Neural cell (in vitro differentiated cells): Measurements from ENCODE around the gene KLHL6. TPM values are rescaled to one million over a fixed set of nuclear protein-coding genes. Genes with fewer than 3 reads are reported as not detected.

Source experiments
- H2AFZ ChIP-seq: fragments of 200-600, 300-800 bp; sonication (generic), shearing (Covaris generic); 2 replicates; pipeline ENCODE4 v1.6.0; 2014; ENCODE audit warnings: low read depth, mild to moderate bottlenecking, antibody characterized with exemption, low read length, moderate library complexity
- H3F3A ChIP-seq: fragments of 200-600 bp; shearing (Covaris generic); 2 replicates; pipeline ENCODE4 v1.6.1; 2016; ENCODE audit warnings: mild to moderate bottlenecking, moderate library complexity, mixed read lengths, antibody characterized with exemption, low read length; ENCODE audit not compliant: insufficient read depth, poor library complexity, severe bottlenecking
- H3K27ac ChIP-seq: fragments of 200-600, 300-800 bp; sonication (generic), shearing (Covaris generic); 2 replicates; pipeline ENCODE4 v1.5.1; 2014; ENCODE audit warnings: mild to moderate bottlenecking, low read length, moderate library complexity
- H3K27me3 ChIP-seq: fragments of 300-800, 200-600 bp; sonication (generic), shearing (Covaris generic); 2 replicates; pipeline ENCODE4 v1.6.0; 2014; ENCODE audit warnings: mild to moderate bottlenecking, low read depth, low read length, moderate library complexity; ENCODE audit not compliant: insufficient read depth
- H3K36me3 ChIP-seq: fragments of 300-800, 200-600 bp; sonication (generic), shearing (Covaris generic); 2 replicates; pipeline ENCODE4 v1.5.1; 2014; ENCODE audit warnings: mild to moderate bottlenecking, antibody characterized with exemption, low read length, moderate library complexity; ENCODE audit not compliant: insufficient read depth
- H3K4me2 ChIP-seq: fragments of 300-800, 200-600 bp; sonication (generic), shearing (Covaris generic); 2 replicates; pipeline ENCODE4 v1.6.0; 2014; ENCODE audit warnings: mild to moderate bottlenecking, low read length
- H3K4me3 ChIP-seq: fragments of 300-800, 200-600 bp; sonication (generic), shearing (Covaris generic); 2 replicates; pipeline ENCODE4 v1.5.1; 2014; ENCODE audit warnings: mild to moderate bottlenecking, low read length, moderate library complexity
- H3K79me2 ChIP-seq: fragments of 200-600 bp; shearing (Covaris generic); replicated peaks from 2 replicates; pipeline ENCODE4 v1.6.0; 2014; ENCODE audit warnings: mild to moderate bottlenecking, low read length, moderate library complexity; ENCODE audit not compliant: insufficient read depth
- H3K9ac ChIP-seq: fragments of 300-800, 200-600 bp; sonication (generic), shearing (Covaris generic); 2 replicates; pipeline ENCODE4 v1.6.1; 2016; ENCODE audit warnings: mild to moderate bottlenecking, low read length, mixed read lengths
- H3K9me2 ChIP-seq: fragments of 200-600 bp; shearing (Covaris generic); 2 replicates; pipeline ENCODE4 v1.6.1; 2016; ENCODE audit warnings: mild to moderate bottlenecking, low read length, mixed read lengths; ENCODE audit not compliant: insufficient read depth
- H3K9me3 ChIP-seq: fragments of 200-600, 300-800 bp; sonication (generic), shearing (Covaris generic); 2 replicates; pipeline ENCODE4 v1.6.1; 2016; ENCODE audit warnings: mild to moderate bottlenecking, mixed run types, low read length, moderate library complexity, mixed read lengths
- H4K20me1 ChIP-seq: fragments of 200-600 bp; shearing (Covaris generic); 2 replicates; pipeline ENCODE4 v1.6.1; 2016; ENCODE audit warnings: mild to moderate bottlenecking, mixed run types; ENCODE audit not compliant: insufficient read depth
- CTCF ChIP-seq: fragments of 450-650 bp; IDR thresholded peaks from 2 replicates; pipeline ENCODE4 v1.5.1; 2014; ENCODE audit warnings: antibody characterized with exemption, mild to moderate bottlenecking, moderate library complexity; ENCODE audit not compliant: poor library complexity, severe bottlenecking
- EP300 ChIP-seq: fragments of 450-650 bp; conservative IDR thresholded peaks from 2 replicates; pipeline ENCODE4 v1.6.1; 2014; ENCODE audit warnings: antibody characterized with exemption, mild to moderate bottlenecking, moderate library complexity; ENCODE audit not compliant: poor library complexity, severe bottlenecking
- EZH2 ChIP-seq: fragments of 200-600, 300-800 bp; shearing (Covaris generic), sonication (generic); IDR thresholded peaks from 2 replicates; pipeline ENCODE4 v1.6.1; 2014; ENCODE audit warnings: antibody characterized with exemption, low read length, borderline replicate concordance, mild to moderate bottlenecking; ENCODE audit not compliant: insufficient read depth, poor library complexity, severe bottlenecking
- MXI1 ChIP-seq: fragments of 450-650 bp; conservative IDR thresholded peaks from 2 replicates; pipeline ENCODE4 v1.6.1; 2014; ENCODE audit warnings: antibody characterized with exemption, mild to moderate bottlenecking; ENCODE audit not compliant: poor library complexity, severe bottlenecking
- POLR2AphosphoS5 ChIP-seq: IDR thresholded peaks from 2 replicates; pipeline ENCODE4 v1.6.1; 2012
- RAD21 ChIP-seq: fragments of 450-650 bp; conservative IDR thresholded peaks from 2 replicates; pipeline ENCODE4 v1.6.1; 2014; ENCODE audit warnings: antibody characterized with exemption, mild to moderate bottlenecking, moderate library complexity
- REST ChIP-seq: IDR thresholded peaks from 2 replicates; pipeline ENCODE4 v1.6.1; 2012; ENCODE audit warnings: borderline replicate concordance
- SMC3 ChIP-seq: fragments of 450-650 bp; conservative IDR thresholded peaks from 2 replicates; pipeline ENCODE4 v1.6.1; 2014; ENCODE audit warnings: antibody characterized with exemption, mild to moderate bottlenecking, moderate library complexity; ENCODE audit not compliant: poor library complexity
- TAF1 ChIP-seq: IDR thresholded peaks from 2 replicates; pipeline ENCODE4 v1.6.1; 2012; ENCODE audit warnings: low read depth
- polyA plus RNA-seq: library from polyadenylated mRNA; depleted of rRNA; stranded (reverse); fragments of >200 nt; gene quantifications from 2 replicates; pipeline ENCODE4 v1.2.3, GENCODE V29; 2014

The KLHL6 gene
- polyA plus RNA-seq, 1 donor from 2014 or later = not detected

GRCh38 chr3:183507551-183507950 is 48.0 kb downstream of the KLHL6 start:
- Histone ChIP-seq H4K20me1 (no peaks in the 10 kb centered on the region), H3K36me3 (no peaks in the 10 kb centered on the region), H3K4me2 (no peak overlapping the region), H3K27ac (no peak overlapping the region), H3K79me2 (no peaks in the 10 kb centered on the region), H3K27me3 (no peaks in the 10 kb centered on the region), H2AFZ (no peak overlapping the region), H3K9me3 (peaks cover 7% of the 10 kb centered on the region), H3K9me2 (no peaks in the 10 kb centered on the region), H3K9ac (no peak overlapping the region), H3F3A (no peaks in the 10 kb centered on the region), H3K4me3 (no peak overlapping the region)
- TF ChIP-seq MXI1 (no peak), RAD21 (no peak), REST (no peak)

DNA sequence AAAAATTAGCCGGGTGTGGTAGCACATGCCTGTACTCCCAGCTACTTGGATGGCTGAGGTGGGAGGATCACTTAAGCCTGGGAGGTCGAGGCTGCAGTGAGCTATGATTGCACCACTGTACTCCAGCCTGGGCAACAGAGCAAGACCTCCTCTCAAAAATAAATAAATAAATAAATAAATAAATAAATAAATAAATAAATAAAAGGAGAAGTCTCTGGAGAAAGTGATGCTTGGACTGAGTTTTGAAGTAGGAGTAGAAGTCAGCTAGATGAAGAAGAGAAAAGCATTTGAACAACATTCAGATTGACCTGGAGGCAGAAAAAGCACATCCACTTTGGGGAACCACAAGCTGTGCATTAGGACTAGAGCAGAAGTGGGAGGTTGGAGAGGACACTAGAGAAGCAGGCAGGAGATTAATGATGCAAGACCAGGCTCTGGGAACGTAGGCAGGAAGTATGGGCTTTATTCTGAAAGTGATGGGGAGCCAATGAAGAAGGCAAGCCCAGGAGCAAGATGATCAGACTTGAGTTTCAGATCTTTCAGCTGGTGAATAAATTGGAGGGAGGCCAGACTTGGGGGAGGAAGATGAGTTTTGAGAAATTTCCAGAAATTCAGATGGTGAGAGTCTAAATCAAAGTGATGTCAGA is 48.7 kb downstream of the KLHL6 start:
- no peaks in the 10 kb centered on the region for H4K20me1 ChIP-seq
- no peak overlapping the region for H3K4me2 ChIP-seq
- peaks cover 7% of the 10 kb centered on the region for H3K9me3 ChIP-seq
- H2AFZ ChIP-seq = no peak overlapping the region
- no peaks in the 10 kb centered on the region for H3K79me2 ChIP-seq
- H3K4me3 ChIP-seq = no peak overlapping the region
- H3K27me3 ChIP-seq = no peaks in the 10 kb centered on the region
- no peak overlapping the region for H3K9ac ChIP-seq
- no peak for TF ChIP-seq RAD21
- TF ChIP-seq REST = no peak
- no peak for TF ChIP-seq TAF1
- TF ChIP-seq EZH2 = no peak
- no peak for TF ChIP-seq EP300
- no peak for TF ChIP-seq POLR2AphosphoS5
- TF ChIP-seq MXI1 = no peak
- no peak for TF ChIP-seq CTCF
- no peak for TF ChIP-seq SMC3
- H3F3A ChIP-seq = no peaks in the 10 kb centered on the region
- H3K36me3 ChIP-seq = no peaks in the 10 kb centered on the region
- no peak overlapping the region for H3K27ac ChIP-seq
- no peaks in the 10 kb centered on the region for H3K9me2 ChIP-seq
